ENCODE results near the gene HSFX4. TPM values are rescaled to one million over a fixed set of nuclear protein-coding genes. Genes with fewer than 3 reads are reported as not detected.
"Not testable (repeated sequence)": the region's sequence is repeated elsewhere in the genome, so short reads cannot be mapped to it uniquely, and the experiment has no call there.

The HSFX4 gene, protein sequence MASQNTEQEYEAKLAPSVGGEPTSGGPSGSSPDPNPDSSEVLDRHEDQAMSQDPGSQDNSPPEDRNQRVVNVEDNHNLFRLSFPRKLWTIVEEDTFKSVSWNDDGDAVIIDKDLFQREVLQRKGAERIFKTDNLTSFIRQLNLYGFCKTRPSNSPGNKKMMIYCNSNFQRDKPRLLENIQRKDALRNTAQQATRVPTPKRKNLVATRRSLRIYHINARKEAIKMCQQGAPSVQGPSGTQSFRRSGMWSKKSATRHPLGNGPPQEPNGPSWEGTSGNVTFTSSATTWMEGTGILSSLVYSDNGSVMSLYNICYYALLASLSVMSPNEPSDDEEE
- not detected for total RNA-seq

DNA sequence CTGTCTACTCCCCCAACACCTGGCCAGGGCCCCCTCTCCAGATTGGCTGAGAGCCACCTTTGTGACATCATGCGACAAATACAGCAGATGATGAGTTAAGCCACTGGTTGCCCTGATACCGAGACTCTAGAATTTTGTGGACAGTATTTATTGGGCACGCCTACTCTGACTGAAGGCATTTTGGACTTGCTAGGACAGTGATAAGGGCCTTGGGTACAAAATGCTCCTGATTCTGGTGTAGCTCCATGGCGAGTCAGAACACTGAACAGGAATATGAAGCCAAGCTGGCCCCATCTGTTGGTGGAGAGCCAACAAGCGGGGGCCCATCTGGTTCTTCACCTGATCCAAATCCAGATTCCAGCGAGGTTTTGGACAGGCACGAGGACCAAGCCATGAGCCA lies at the start of gene HSFX4:
Gene HSFX4 (plus strand): TSS at position 174 of the 400 bp plus-strand sequence. CDS start 72 bp downstream, at position 246.
- CTCF ChIA-PET; H3K27me3 Mint-ChIP-seq; H3K36me3 Mint-ChIP-seq; POLR2A ChIA-PET; H3K4me3 Mint-ChIP-seq; intact Hi-C loops (cut with micrococcal nuclease); H3K9me3 Mint-ChIP-seq; DNase-seq; H3K27ac Mint-ChIP-seq; H3K4me1 Mint-ChIP-seq (ENCODE audit: low read depth): not testable (repeated sequence)

DNA sequence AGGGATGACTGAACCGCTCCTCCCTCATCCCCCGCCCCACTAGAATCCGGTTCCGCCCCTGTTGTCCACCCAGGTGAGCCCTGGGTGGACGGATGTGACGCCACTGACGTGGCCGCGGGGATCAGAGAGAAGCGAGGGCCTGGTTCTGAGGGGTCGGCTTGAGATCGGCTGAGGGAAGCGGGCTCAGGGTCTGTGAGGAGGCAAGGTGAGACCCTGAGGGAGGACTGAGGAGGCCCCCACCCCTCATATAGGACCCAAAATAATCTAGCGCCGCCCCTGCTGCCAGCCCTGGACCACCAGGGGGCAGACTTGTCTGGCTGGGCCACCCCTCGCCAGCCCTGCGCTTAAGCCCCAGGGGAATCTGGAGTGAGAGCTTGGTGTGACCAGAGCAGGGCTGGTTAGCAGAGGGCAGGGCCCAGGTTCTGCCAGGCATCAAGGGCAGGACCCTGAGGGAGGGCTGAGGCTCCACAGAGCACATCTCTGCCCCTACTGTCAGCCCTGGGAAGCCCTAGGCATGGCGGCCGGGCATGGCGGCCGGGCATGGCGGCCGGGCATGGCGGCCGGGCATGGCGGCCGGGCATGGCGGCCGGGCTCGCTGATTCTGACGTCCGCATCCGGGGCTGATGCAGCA lies 48.2 kb upstream of the HSFX4 start, which contains the start of gene MAGEA8:
Gene MAGEA8 (plus strand): TSS at position 103 of the 631 bp plus-strand sequence. CDS start 3,090 bp downstream, outside the sequence.
- ChIA-PET CTCF (no interaction called here), POLR2A (no interaction called here)
- H3K27me3 Mint-ChIP-seq = peaks cover 2% of the 10 kb centered on the region
- H3K4me3 Mint-ChIP-seq = no peak within 1 kb of the TSS
- H3K4me1 Mint-ChIP-seq (ENCODE audit: low read depth) = no peaks in the 10 kb centered on the region
- H3K36me3 Mint-ChIP-seq = no peaks in the 10 kb centered on the region
- intact Hi-C loops (cut with micrococcal nuclease) = no loop called here
- H3K27ac Mint-ChIP-seq = no peak within 1 kb of the TSS
- no peaks in the 10 kb centered on the region for H3K9me3 Mint-ChIP-seq
- peak; percentile 13 for DNase-seq

DNA sequence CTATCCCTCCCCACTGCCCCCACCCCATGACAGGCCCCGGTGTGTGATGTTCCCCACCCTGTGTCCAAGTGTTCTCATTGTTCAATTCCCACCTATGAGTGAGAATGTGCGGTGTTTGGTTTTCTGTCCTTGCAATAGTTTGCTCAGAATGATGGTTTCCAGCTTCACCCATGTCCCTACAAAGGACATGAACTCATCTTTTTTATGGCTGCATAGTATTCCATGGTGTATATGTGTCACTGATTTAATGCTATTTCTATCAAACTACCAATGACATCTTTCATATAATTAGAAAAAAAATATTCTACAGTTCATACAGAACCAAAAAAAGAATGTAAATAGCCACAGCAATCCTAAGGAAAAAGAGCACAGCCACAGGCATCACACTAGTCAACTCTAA lies 38.5 kb upstream of the HSFX4 start:
- H3K36me3 Mint-ChIP-seq; H3K4me3 Mint-ChIP-seq; CTCF ChIA-PET; intact Hi-C loops (cut with micrococcal nuclease); H3K27me3 Mint-ChIP-seq; DNase-seq; POLR2A ChIA-PET; H3K27ac Mint-ChIP-seq; H3K9me3 Mint-ChIP-seq; H3K4me1 Mint-ChIP-seq (ENCODE audit: low read depth): not testable (repeated sequence)

- CTCF ChIA-PET = no interaction called here
- Mint-ChIP-seq H3K27me3 (peaks cover 8% of the 10 kb centered on the region), H3K4me3 (no peak overlapping the region), H3K36me3 (no peaks in the 10 kb centered on the region), H3K9me3 (peaks cover 2% of the 10 kb centered on the region), H3K27ac (no peak overlapping the region), H3K4me1 (ENCODE audit: low read depth) (peaks cover 8% of the 10 kb centered on the region)
- DNase-seq = peak; percentile 14
- intact Hi-C loops (cut with micrococcal nuclease) = no loop called here
- POLR2A ChIA-PET = no interaction called here
Measured at GRCh38 chrX:149898554-149898953, 30.8 kb upstream of the HSFX4 start.

- POLR2A ChIA-PET = no interaction called here
- peaks cover 2% of the 10 kb centered on the region for H3K27me3 Mint-ChIP-seq
- H3K9me3 Mint-ChIP-seq = no peaks in the 10 kb centered on the region
- intact Hi-C loops (cut with micrococcal nuclease) = loop anchor here (10.0 kb wide), 1 partner anchor 69 kb away; no protein-coding TSS in a partner anchor
- DNase-seq = no peak
- peak overlapping the region; percentile 28 for H3K27ac Mint-ChIP-seq
- H3K4me1 Mint-ChIP-seq (ENCODE audit: low read depth) = peaks cover 9% of the 10 kb centered on the region
- no peaks in the 10 kb centered on the region for H3K36me3 Mint-ChIP-seq
- peak overlapping the region; percentile 56 for H3K4me3 Mint-ChIP-seq
- CTCF ChIA-PET = interaction anchor here (0.6 kb wide), 1 partner anchor 76 kb away, joined by 3 read pairs; no protein-coding TSS in a partner anchor
Measured at GRCh38 chrX:149903889-149904748, 25.3 kb upstream of the HSFX4 start.

- Mint-ChIP-seq H3K27ac (no peak overlapping the region), H3K4me3 (no peak overlapping the region), H3K4me1 (ENCODE audit: low read depth) (peaks cover 9% of the 10 kb centered on the region), H3K9me3 (peaks cover 4% of the 10 kb centered on the region), H3K36me3 (no peaks in the 10 kb centered on the region), H3K27me3 (no peaks in the 10 kb centered on the region)
- no peak for DNase-seq
- CTCF ChIA-PET = no interaction called here
- POLR2A ChIA-PET = no interaction called here
- intact Hi-C loops (cut with micrococcal nuclease) = loop anchor here (10.0 kb wide), 1 partner anchor 74 kb away; no protein-coding TSS in a partner anchor
Measured at GRCh38 chrX:149908308-149908707, 21.1 kb upstream of the HSFX4 start.

DNA sequence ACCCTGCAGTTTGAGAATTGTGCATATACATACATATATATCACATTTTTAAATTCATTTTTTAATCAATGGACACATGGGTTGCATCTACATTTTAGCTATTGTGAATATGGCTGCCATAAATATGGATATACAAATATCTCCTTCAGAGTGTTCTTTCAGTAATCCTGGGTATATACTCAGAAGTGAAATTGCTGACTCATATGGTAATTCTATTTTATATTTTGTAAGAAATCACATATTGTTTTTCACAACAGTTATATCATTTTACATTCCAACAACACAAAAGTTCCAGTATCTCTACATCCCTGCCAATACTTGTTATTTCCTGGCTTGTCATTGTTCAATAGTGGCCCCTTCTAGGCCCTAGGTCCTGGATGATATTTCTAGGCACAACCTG lies 20.6 kb upstream of the HSFX4 start:
- Mint-ChIP-seq H3K36me3 (no peaks in the 10 kb centered on the region), H3K27ac (no peak overlapping the region), H3K4me1 (ENCODE audit: low read depth) (peaks cover 9% of the 10 kb centered on the region), H3K9me3 (peaks cover 4% of the 10 kb centered on the region), H3K4me3 (no peak overlapping the region), H3K27me3 (no peaks in the 10 kb centered on the region)
- ChIA-PET POLR2A (no interaction called here), CTCF (interaction anchor here (0.6 to 1.3 kb wide), 2 partner anchors 30 to 423 kb away, joined by 3 to 4 read pairs; partner anchors contain the start of gene EOLA2)
- DNase-seq = no peak
- intact Hi-C loops (cut with micrococcal nuclease) = loop anchor here (10.0 kb wide), 1 partner anchor 74 kb away; no protein-coding TSS in a partner anchor

GRCh38 chrX:149909324-149910177 lies 19.8 kb upstream of the HSFX4 start:
- ChIA-PET CTCF (interaction anchor here (0.6 to 1.3 kb wide), 2 partner anchors 29 to 422 kb away, joined by 3 to 4 read pairs; partner anchors contain the start of gene EOLA2), POLR2A (no interaction called here)
- Mint-ChIP-seq H3K27ac (no peak overlapping the region), H3K9me3 (peaks cover 8% of the 10 kb centered on the region), H3K27me3 (no peaks in the 10 kb centered on the region), H3K4me3 (no peak overlapping the region), H3K4me1 (ENCODE audit: low read depth) (peaks cover 4% of the 10 kb centered on the region), H3K36me3 (no peaks in the 10 kb centered on the region)
- peak; percentile 26 for DNase-seq
- intact Hi-C loops (cut with micrococcal nuclease) = loop anchor here (10.0 kb wide), 1 partner anchor 75 kb away; no protein-coding TSS in a partner anchor

DNA sequence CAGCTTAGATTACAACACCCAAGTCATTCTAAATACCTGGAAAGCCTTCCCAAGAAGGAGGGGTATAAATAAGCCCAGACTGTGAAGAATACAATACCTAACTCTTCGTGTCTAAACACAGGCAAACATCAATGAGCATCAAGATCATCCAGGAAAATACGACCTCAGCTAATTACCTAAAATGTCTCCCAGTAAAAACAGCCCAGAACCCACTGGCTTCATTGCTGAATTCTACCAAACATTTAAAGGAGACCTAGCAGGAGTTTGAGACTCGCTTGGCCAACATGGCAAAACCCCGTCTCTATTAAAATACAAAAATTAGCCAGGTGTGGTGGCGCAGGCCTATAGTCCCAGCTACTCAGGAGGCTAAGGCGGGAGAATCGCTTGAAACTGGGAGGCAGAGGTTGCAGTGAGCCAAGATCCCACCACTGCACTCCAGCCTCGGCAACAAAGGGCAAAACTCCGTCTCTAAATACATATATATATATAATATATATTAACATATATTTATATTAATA lies 19.1 kb upstream of the HSFX4 start:
- no peak overlapping the region for H3K4me3 Mint-ChIP-seq
- no peak overlapping the region for H3K27ac Mint-ChIP-seq
- no peaks in the 10 kb centered on the region for H3K36me3 Mint-ChIP-seq
- H3K4me1 Mint-ChIP-seq (ENCODE audit: low read depth) = no peaks in the 10 kb centered on the region
- POLR2A ChIA-PET = no interaction called here
- no peak for DNase-seq
- CTCF ChIA-PET = interaction anchor here (1.3 kb wide), 1 partner anchor 28 kb away, joined by 4 read pairs; the partner anchor contains the start of gene EOLA2
- peaks cover 8% of the 10 kb centered on the region for H3K9me3 Mint-ChIP-seq
- intact Hi-C loops (cut with micrococcal nuclease) = no loop called here
- H3K27me3 Mint-ChIP-seq = no peaks in the 10 kb centered on the region

DNA sequence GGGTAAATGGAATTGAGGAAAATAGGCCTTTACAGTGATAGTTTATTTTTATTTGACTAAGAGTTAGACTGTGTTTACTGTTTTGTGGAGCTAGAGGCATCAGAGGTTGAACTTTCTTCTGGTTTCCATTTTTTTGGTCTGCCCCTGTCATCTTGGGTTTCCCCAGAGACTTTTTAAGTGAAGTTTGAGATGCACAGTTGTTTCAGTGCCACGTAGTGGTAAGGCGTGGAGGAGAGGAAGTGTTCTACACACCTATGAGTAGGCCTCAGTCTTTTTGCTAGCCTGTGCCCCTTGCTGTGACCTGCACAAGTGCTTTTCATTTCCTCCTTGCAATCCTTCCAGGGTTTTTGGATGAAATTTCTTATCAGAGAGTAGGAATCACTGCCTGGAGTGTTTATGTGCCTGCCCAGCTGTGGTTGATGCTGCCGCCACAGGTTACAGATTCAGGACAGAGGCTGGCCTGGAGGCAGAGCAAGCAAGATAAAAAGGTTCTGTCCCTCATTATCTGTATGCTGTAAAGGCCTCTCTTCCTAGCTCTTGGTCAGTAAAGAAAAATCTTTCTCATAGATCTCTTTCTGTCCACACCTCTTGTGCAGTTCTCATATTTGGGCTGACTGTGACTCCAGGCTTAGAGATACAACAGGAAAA lies 12.5 kb upstream of the HSFX4 start:
- ChIA-PET CTCF (no interaction called here), POLR2A (no interaction called here)
- Mint-ChIP-seq H3K27me3 (no peaks in the 10 kb centered on the region), H3K4me1 (ENCODE audit: low read depth) (peaks cover 6% of the 10 kb centered on the region), H3K9me3 (peaks cover 8% of the 10 kb centered on the region), H3K4me3 (no peak overlapping the region), H3K27ac (peak overlapping the region; percentile 13), H3K36me3 (no peaks in the 10 kb centered on the region)
- intact Hi-C loops (cut with micrococcal nuclease) = no loop called here
- peak; percentile 29 for DNase-seq

DNA sequence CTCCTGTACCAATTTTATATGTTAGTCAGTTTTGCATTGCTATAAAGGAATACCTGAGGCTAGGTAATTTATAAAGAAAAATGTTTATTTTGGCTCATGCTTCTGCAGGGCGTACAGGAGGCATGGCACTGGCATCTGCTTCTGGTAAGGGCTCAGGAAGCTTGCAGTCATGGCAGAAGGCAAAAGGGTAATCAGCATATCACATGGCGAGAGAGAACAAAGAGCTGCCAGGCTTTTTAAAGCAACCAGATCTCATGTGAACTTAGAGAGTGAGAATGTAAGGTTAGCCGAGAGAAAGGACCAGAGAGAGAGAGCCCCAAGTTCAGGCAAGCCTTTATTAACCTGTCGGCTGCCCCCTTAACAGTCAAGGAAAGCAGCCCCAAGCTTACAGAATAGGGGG lies 5.5 kb upstream of the HSFX4 start:
- H3K36me3 Mint-ChIP-seq; H3K27ac Mint-ChIP-seq; CTCF ChIA-PET; intact Hi-C loops (cut with micrococcal nuclease); DNase-seq; H3K9me3 Mint-ChIP-seq; H3K4me1 Mint-ChIP-seq (ENCODE audit: low read depth); POLR2A ChIA-PET; H3K4me3 Mint-ChIP-seq; H3K27me3 Mint-ChIP-seq: not testable (repeated sequence)
